NAMALWA (cell line): Measurements from ENCODE around the gene TAF7.
"Not testable (repeated sequence)": the region's sequence is repeated elsewhere in the genome, so short reads cannot be mapped to it uniquely, and the experiment has no call there.

Experiments
- DNase-seq: peaks from one replicate; pipeline ENCODE4 v3.0.0-alpha.2; 2015; ENCODE audit warnings: low spot score

The TAF7 gene

DNA sequence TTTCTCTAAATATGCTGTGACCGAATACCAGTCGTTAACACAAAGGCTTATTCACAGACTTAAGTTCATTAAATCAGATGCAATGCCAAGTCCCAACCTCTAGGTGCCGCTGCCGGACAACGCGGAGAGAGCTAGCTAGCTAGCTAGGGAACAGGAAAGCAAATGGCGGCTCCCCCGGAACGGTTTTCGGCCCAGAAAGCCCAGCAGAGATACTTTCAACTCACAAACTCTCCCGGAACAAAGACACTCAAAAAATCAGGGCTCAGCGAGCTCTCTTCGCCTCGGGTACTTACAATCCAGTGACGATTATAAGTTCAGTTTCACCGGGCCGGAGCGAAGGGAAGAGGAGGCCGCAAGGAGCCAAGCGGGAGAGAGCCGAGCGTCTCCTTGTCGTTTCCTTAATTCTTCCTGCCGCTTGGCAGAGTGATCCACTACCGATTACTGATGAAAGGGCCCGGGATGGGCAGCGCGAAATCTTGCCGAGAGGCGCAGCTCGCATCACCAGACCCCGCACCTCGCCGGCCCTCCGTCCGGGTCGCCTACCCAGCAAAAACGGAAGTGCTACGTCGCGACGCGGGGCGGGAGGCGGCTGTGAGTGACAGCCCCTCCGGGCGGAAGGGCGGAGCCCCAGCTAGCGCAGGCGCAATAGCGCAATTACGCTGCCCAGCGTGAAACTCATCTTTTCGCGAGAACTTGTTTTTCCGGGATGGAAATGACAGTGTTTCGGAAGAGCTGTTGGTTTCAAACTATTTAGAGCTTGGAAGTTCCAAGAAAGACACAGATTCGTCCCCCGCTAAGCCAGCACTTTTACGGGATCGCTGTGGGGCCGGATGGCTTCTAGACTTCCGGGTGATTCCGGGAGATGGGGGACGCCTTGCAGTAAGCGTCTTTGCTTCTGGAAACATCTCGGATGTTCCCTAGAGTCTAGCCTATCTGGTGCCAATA lies at the start of gene TAF7:
Gene TAF7, minus strand, starts transcription at position 560 of the 945 bp plus-strand sequence. CDS start 740 bp downstream, outside the sequence.
- peak; percentile 96 for DNase-seq

DNA sequence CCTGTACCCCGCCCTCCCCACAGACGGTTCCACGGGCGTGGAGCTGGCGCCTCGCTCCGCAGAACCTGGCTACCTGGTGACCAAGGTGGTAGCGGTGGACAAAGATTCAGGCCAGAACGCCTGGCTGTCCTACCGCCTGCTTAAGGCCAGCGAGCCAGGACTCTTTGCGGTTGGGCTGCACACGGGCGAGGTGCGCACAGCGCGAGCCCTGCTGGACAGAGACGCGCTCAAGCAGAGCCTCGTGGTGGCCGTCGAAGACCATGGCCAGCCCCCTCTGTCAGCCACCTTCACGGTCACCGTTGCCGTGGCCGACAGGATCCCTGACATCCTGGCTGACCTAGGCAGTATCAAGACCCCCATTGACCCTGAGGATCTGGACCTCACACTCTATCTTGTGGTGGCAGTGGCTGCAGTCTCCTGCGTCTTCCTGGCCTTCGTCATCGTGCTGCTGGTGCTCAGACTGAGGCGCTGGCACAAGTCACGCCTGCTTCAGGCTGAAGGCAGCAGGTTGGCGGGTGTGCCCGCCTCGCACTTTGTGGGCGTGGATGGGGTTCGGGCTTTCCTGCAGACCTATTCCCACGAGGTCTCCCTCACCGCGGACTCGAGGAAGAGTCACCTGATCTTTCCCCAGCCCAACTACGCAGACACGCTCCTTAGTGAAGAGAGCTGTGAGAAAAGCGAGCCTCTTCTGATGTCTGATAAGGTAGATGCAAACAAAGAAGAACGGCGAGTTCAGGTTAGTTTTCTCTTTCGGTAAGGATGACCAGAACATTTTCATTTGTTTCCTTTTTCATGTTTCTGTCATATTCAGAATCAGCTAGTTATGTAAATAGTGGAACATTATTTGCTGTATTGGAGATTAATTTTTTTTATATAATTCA lies 45.7 kb upstream of the TAF7 start:
- DNase-seq: no peak

DNA sequence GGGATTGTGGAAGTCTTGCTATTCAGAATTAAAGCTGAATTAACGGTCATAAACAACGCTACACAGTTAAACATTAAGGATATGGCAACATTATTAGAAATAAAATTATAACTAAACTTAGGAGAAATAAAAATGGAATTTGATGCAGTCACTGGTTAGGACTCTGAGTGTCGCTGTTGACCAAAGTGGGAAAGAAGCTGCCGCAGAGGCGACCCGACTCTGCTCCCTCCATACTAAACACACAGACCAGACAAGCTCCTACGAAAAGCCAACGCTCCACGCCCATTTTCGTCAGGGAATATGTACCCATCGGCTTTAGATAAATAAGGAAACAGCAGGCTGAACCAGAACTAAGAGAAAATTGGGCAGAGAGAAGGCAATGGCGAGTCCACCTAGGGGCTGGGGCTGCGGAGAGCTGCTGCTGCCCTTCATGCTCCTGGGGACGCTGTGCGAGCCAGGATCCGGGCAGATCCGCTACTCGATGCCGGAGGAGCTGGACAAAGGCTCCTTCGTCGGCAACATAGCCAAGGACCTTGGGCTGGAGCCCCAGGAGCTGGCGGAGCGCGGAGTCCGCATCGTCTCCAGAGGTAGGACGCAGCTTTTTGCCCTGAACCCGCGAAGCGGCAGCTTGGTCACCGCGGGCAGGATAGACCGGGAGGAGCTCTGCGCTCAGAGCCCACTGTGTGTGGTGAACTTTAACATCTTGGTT lies 43.5 kb upstream of the TAF7 start, which contains the start of gene PCDHGA5:
Gene PCDHGA5, plus strand, starts transcription at position 211 of the 709 bp plus-strand sequence. Its CDS starts 169 bp downstream, at position 380.
- DNase-seq: no peak

- peak; percentile 21 for DNase-seq
Observed at GRCh38 chr5:141362719-141363118, 42.1 kb upstream of the TAF7 start.

DNA sequence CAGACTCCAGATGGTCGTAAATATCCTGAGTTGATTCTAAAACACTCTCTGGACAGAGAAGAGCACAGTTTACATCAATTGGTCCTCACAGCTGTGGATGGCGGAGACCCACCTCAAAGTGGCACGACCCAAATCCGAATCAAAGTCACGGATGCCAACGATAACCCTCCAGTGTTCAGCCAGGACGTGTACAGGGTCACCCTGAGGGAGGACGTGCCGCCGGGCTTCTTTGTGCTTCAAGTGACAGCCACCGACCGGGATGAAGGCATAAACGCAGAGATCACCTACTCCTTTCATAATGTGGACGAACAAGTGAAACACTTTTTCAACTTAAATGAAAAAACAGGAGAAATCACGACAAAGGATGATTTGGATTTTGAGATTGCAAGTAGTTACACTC lies 40.1 kb upstream of the TAF7 start:
- DNase-seq: no peak

GRCh38 chr5:141359790-141360426 lies 39.3 kb upstream of the TAF7 start, which contains the start of gene PCDHGB2:
TSS of gene PCDHGB2 (plus strand) at chr5:141359994. CDS start at chr5:141360136, 142 bp downstream.
- peak; percentile 89 for DNase-seq

- DNase-seq: no peak
Observed at GRCh38 chr5:141356950-141357349, 36.4 kb upstream of the TAF7 start.

GRCh38 chr5:141356133-141356532 lies 35.5 kb upstream of the TAF7 start:
- DNase-seq: no peak

- no peak for DNase-seq
Observed at GRCh38 chr5:141355641-141356040, 35.1 kb upstream of the TAF7 start.

DNA sequence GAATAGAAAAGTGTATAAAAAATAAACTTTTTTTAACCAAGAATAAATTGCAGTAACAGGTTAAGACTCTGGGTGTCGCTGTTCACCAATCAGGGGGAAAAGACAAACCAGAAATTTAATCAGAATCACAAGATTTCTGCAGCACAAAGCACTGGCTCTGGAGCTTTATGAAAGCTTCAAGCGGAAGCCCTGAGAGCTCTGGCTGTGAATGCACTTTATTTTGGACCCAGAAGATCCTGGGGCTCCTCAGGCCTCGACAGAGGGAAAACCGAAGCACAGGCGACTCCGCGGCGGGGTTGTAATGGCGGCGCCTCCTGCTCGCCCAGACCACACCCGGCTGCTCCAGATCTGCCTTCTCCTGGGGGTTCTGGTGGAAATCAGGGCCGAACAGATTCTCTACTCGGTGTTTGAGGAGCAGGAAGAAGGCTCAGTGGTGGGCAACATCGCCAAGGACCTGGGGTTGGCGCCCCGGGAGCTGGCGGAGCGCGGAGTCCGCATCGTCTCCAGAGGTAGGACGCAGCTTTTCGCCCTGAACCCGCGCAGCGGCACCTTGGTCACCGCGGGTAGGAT lies 34.4 kb upstream of the TAF7 start, which contains the start of gene PCDHGA4:
Gene PCDHGA4, plus strand, starts transcription at position 122 of the 570 bp plus-strand sequence. Its CDS starts 87 bp downstream, at position 209.
- peak; percentile 63 for DNase-seq

DNA sequence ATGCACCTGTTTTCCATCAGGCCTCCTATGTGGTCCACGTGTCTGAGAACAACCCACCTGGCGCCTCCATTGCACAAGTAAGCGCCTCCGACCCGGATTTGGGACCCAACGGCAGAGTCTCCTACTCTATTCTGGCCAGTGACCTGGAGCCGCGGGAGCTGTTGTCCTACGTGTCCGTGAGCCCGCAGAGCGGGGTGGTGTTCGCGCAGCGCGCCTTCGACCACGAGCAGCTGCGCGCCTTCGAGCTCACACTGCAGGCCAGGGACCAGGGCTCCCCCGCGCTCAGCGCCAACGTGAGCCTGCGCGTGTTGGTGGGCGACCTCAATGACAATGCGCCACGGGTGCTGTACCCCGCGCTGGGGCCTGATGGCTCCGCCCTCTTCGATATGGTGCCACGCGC lies 31.0 kb upstream of the TAF7 start:
- no peak for DNase-seq

DNA sequence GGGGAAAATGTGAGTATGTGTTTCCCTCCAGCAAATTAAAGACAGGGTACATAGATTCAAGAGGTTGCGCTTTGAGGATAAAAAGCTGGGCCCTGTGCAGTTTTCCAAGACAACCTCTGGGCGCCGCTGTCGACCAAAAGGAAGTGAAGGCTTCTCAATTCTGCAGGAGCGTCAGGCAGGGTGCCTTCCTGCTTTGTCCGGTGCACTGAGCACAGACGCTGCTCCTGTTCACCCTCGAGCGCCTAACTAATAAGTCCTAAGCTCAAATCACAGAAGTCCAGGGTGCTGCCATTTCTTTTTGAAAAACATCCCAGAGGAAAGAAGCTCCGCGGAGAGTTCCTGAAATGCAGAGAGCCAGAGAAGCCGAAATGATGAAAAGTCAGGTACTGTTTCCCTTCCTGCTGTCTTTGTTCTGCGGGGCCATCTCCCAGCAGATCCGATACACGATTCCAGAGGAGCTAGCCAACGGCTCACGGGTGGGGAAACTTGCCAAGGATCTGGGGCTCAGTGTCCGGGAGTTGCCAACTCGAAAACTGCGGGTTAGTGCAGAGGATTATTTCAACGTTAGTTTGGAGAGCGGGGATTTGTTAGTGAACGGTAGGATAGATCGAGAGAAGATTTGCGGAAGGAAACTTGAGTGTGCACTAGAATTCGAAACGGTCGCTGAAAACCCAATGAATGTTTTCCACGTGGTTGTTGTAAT lies 29.5 kb upstream of the TAF7 start, which contains the start of gene PCDHGB1:
Gene PCDHGB1, plus strand, starts transcription at position 183 of the 703 bp plus-strand sequence. Its CDS starts 162 bp downstream, at position 345.
- peak; percentile 92 for DNase-seq

GRCh38 chr5:141346017-141346416 lies 25.4 kb upstream of the TAF7 start:
- DNase-seq: not testable (repeated sequence)

GRCh38 chr5:141345327-141345726 lies 24.7 kb upstream of the TAF7 start:
- no peak for DNase-seq

GRCh38 chr5:141343953-141344463 lies 23.4 kb upstream of the TAF7 start:
- no peak for DNase-seq

DNA sequence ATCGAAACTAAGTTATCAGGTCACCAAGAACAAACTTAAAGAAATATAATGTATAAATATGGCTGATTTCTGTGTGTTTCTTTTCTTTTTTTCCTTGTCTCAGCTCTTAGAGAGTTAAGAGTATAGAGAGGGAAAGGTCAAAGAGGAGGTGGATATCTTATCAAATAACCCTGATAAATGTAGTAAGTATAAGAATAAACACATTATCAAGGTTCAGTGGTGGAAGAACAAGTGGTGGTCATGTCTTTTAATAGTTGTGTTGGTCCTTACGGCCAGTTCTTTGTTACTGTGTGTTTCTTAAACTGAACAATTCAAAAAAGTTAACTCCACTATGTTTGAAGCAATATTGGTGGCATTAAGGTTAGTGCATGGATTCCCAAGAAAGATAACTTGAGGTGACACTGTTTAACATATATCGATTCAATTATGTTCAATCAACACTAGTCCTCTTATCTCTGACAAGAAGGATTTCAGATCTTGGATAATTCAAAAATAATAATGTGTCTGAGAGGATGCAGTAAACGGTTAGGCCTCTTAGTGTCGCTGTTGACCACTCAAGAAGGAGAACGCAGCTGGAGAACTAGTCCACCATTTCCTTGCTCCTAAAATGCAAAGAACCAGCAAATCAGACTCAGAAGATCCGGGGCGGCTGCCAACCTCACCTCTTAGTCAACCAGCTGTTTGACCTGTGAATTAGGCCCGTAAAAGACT lies 22.8 kb upstream of the TAF7 start, which contains the start of gene PCDHGA3:
Gene PCDHGA3, plus strand, starts transcription at position 588 of the 711 bp plus-strand sequence. CDS start 205 bp downstream, outside the sequence.
- DNase-seq: peak; percentile 69

DNA sequence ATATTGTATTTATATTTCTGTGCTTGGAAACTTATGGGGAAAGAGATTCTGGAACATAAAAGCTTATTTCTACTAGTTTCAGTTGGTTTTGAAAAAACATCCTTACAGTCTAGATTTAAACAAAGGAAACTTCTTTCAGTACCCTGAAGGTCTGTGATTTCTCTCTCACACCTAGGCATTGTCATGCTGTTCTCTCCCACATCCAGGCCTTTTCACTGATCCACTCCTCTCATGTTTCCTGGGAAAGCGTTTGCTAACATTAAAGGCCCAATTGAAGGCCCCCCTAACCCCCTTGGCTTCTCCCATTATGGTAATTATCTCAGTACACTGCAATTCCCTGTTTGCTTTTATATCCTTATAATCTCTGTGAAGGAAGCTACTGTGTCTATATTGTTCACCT lies 22.2 kb upstream of the TAF7 start:
- no peak for DNase-seq

- not testable (repeated sequence) for DNase-seq
Observed at GRCh38 chr5:141340781-141341354, 20.3 kb upstream of the TAF7 start.
